ENCODE data around the gene ZDBF2. TPM values are rescaled to one million over a fixed set of nuclear protein-coding genes. Genes with fewer than 3 reads are reported as not detected.

ZDBF2 gene
- total RNA-seq, 4 donors from 2014 or later = 1.9 to 7.1 (median 5.3) TPM

DNA sequence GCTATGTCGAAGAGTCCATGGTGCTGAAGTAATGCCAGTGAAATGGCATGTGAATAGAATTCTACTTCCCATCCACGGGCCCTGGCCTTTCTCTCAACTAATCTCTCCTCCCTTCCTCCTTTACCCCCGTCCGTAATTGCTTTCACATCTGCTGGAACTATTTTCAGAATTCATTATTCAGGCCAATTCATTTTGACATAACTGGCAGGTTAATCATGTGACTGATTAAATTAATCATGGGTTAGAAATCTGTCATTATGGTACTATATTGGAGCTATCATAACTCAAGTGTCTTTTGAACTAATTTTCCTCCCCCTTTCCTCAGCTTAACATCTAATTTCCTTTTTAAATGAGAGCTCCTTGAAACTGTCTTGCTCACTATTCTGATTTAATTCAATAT, 66.9 kb downstream of the ZDBF2 start:
- Histone ChIP-seq H3K36me3 (no peaks in the 10 kb centered on the region), H3K4me1 (no peaks in the 10 kb centered on the region), H3K27me3 (no peaks in the 10 kb centered on the region), H3K9me3 (no peaks in the 10 kb centered on the region), H3K4me3 (no peak overlapping the region), H3K27ac (no peak overlapping the region)
- TF ChIP-seq, protein P1, sequence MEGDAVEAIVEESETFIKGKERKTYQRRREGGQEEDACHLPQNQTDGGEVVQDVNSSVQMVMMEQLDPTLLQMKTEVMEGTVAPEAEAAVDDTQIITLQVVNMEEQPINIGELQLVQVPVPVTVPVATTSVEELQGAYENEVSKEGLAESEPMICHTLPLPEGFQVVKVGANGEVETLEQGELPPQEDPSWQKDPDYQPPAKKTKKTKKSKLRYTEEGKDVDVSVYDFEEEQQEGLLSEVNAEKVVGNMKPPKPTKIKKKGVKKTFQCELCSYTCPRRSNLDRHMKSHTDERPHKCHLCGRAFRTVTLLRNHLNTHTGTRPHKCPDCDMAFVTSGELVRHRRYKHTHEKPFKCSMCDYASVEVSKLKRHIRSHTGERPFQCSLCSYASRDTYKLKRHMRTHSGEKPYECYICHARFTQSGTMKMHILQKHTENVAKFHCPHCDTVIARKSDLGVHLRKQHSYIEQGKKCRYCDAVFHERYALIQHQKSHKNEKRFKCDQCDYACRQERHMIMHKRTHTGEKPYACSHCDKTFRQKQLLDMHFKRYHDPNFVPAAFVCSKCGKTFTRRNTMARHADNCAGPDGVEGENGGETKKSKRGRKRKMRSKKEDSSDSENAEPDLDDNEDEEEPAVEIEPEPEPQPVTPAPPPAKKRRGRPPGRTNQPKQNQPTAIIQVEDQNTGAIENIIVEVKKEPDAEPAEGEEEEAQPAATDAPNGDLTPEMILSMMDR (IDR thresholded peaks at IDR 0.05) = no peak
- no peak for TF ChIP-seq POLR2A (IDR thresholded peaks at IDR 0.05)
- 51 to 54% methylated on average over 4 of the region's 4 CpGs for WGBS, 2 donors
- DNase-seq = no peak
- intact Hi-C loops (cut with DNase I) = no loop called here

- H3K27ac ChIP-seq = no peak overlapping the region
- H3K9me3 ChIP-seq = no peaks in the 10 kb centered on the region
- no peaks in the 10 kb centered on the region for H3K27me3 ChIP-seq
- DNase-seq = no peak
- intact Hi-C loops (cut with DNase I) = no loop called here
- no peaks in the 10 kb centered on the region for H3K36me3 ChIP-seq
- WGBS, 2 donors = 47 to 55% methylated on average over 4 of the region's 4 CpGs
- no peak overlapping the region for H3K4me3 ChIP-seq
- no peak for TF ChIP-seq POLR2A (IDR thresholded peaks at IDR 0.05)
- TF ChIP-seq, protein P1 (IDR thresholded peaks at IDR 0.05) = no peak
- H3K4me1 ChIP-seq = no peaks in the 10 kb centered on the region
These were observed 68.7 kb downstream of the ZDBF2 start for GRCh38 chr2:206343144-206343543.

GRCh38 chr2:206343816-206344215, 69.4 kb downstream of the ZDBF2 start:
- no peaks in the 10 kb centered on the region for H3K4me1 ChIP-seq
- no peak overlapping the region for H3K27ac ChIP-seq
- intact Hi-C loops (cut with DNase I) = no loop called here
- TF ChIP-seq, protein P1 (IDR thresholded peaks at IDR 0.05) = no peak
- TF ChIP-seq POLR2A (IDR thresholded peaks at IDR 0.05) = no peak
- H3K4me3 ChIP-seq = no peak overlapping the region
- no peaks in the 10 kb centered on the region for H3K27me3 ChIP-seq
- 56% methylated on average over 1 of the region's 1 CpG; no CpG with 5 or more reads in 1 of the 2 donors for WGBS, 2 donors
- H3K9me3 ChIP-seq = no peaks in the 10 kb centered on the region
- DNase-seq = no peak
- H3K36me3 ChIP-seq = no peaks in the 10 kb centered on the region

DNA sequence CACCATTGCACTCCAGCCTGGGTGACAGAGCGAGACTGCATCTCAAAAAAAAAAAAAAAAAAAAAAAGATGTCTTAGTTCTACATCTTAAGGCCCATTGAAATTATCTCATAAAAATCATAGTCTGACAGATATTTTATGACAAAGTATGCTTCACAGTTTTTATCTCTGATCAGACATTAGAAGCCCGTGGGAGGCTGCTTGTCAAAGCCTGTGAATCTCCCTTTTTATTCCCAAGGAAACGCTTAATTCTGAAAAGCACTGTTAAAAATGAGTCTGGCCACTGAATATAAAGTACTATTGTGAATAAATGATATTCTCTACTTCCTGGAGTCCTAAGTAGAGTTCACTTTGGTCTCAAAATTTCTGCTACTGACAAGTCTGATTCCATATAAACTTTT, 71.1 kb downstream of the ZDBF2 start:
- H3K36me3 ChIP-seq = no peaks in the 10 kb centered on the region
- H3K9me3 ChIP-seq = no peaks in the 10 kb centered on the region
- intact Hi-C loops (cut with DNase I) = no loop called here
- no peaks in the 10 kb centered on the region for H3K27me3 ChIP-seq
- DNase-seq = no peak
- no peak for TF ChIP-seq POLR2A (IDR thresholded peaks at IDR 0.05)
- TF ChIP-seq, protein P1 (IDR thresholded peaks at IDR 0.05) = no peak
- WGBS, 2 donors = 82 to 84% methylated on average over 3 of the region's 3 CpGs
- no peak overlapping the region for H3K27ac ChIP-seq
- H3K4me3 ChIP-seq = no peak overlapping the region
- no peaks in the 10 kb centered on the region for H3K4me1 ChIP-seq

GRCh38 chr2:206349375-206349774, 74.9 kb downstream of the ZDBF2 start:
- WGBS, 2 donors = 50 to 80% methylated on average over 1 to 2 of the region's 3 CpGs
- no peak for DNase-seq

More at GRCh38 chr2:206349375-206349774, 74.9 kb downstream of the ZDBF2 start:
- TF ChIP-seq POLR2A (IDR thresholded peaks at IDR 0.05) = no peak
- TF ChIP-seq, protein P1 (IDR thresholded peaks at IDR 0.05) = no peak
- Histone ChIP-seq H3K27me3 (no peaks in the 10 kb centered on the region), H3K4me1 (no peaks in the 10 kb centered on the region), H3K27ac (no peak overlapping the region), H3K36me3 (no peaks in the 10 kb centered on the region), H3K9me3 (no peaks in the 10 kb centered on the region), H3K4me3 (no peak overlapping the region)
- intact Hi-C loops (cut with DNase I) = no loop called here
